ENCODE data around the gene EGFR.

DNA sequence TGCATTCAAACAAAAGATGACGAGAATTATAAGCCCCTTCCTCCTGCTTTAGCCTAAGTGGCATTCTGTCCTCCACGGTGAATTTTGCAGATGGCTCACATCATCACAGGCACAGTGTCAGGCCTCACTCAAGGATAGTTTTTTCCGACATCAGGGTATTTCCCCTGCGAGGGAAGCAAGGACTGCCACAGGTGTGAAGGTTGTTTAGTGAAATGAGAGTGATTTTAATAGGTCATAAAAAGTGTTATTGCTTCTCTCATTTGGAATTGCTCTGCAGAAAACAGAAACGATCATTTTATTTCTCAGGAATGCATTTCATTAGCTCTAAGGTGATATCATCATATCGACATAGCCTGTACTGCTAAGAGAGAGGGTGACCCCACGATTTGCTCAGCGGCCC lies 217.7 kb downstream of the EGFR start:
- TF ChIP-seq, protein P1, sequence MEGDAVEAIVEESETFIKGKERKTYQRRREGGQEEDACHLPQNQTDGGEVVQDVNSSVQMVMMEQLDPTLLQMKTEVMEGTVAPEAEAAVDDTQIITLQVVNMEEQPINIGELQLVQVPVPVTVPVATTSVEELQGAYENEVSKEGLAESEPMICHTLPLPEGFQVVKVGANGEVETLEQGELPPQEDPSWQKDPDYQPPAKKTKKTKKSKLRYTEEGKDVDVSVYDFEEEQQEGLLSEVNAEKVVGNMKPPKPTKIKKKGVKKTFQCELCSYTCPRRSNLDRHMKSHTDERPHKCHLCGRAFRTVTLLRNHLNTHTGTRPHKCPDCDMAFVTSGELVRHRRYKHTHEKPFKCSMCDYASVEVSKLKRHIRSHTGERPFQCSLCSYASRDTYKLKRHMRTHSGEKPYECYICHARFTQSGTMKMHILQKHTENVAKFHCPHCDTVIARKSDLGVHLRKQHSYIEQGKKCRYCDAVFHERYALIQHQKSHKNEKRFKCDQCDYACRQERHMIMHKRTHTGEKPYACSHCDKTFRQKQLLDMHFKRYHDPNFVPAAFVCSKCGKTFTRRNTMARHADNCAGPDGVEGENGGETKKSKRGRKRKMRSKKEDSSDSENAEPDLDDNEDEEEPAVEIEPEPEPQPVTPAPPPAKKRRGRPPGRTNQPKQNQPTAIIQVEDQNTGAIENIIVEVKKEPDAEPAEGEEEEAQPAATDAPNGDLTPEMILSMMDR (conservative IDR thresholded peaks at IDR 0.05): no peak
- no peak for TF ChIP-seq ZFX (IDR thresholded peaks at IDR 0.05)

Measured in C4-2B (cell line).